ENCODE results near the gene MSLN.

DNA sequence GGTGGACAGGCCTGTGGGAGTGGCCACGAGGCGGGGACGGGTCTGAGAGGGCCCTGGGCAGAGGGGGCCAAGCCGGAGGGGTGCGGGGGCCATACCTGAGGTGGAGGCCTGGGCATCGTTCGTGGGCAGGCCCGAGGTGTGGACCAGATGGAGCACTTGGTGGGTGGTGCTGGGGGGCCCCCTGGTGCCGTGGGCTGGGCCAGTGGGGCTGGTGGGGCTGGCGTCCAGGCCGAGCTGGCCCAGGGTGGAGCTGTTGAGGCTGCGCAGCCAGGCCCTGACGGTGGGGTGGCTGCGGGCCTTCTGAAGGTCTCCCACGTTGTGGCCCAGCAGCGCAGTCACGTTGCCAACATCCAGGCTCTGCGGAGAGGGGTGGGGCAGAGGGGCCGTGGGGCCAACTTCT, 9.4 kb downstream of the MSLN start:
- TF ChIP-seq EZH2 (IDR thresholded peaks at IDR 0.05; ENCODE audit: insufficient read depth, poor library complexity, severe bottlenecking) (no peak), EZH2phosphoT487 (IDR thresholded peaks at IDR 0.05; ENCODE audit: insufficient read depth, low read depth) (no peak)
